Measurements from ENCODE around the gene SLC26A9.

Gene SLC26A9

GRCh38 chr1:205916541-205916940, 26.7 kb downstream of the SLC26A9 start:
- Histone ChIP-seq H3K9ac (no peak overlapping the region), H3K27ac (no peak overlapping the region), H2AFZ (no peak overlapping the region), H3K4me2 (ENCODE audit: low read length) (no peak overlapping the region), H3K4me1 (no peaks in the 10 kb centered on the region), H3K79me2 (no peaks in the 10 kb centered on the region), H3K36me3 (ENCODE audit: control insufficient read depth, insufficient read depth, low read length) (no peaks in the 10 kb centered on the region), H3K27me3 (ENCODE audit: control insufficient read depth, insufficient read depth, low read length) (no peaks in the 10 kb centered on the region), H3K4me3 (ENCODE audit: low read depth, low read length) (no peak overlapping the region), H3K9me3 (ENCODE audit: control insufficient read depth, low read length) (no peaks in the 10 kb centered on the region)
- TF ChIP-seq CTCF (IDR thresholded peaks at IDR 0.05), result no peak

GRCh38 chr1:205915354-205915990, 27.8 kb downstream of the SLC26A9 start:
- Histone ChIP-seq H3K4me1 (no peaks in the 10 kb centered on the region), H3K9me3 (ENCODE audit: control insufficient read depth, low read length) (no peaks in the 10 kb centered on the region), H3K4me3 (ENCODE audit: low read depth, low read length) (no peak overlapping the region), H3K4me2 (ENCODE audit: low read length) (no peak overlapping the region), H2AFZ (no peak overlapping the region), H3K27ac (no peak overlapping the region), H3K9ac (no peak overlapping the region), H3K27me3 (ENCODE audit: control insufficient read depth, insufficient read depth, low read length) (no peaks in the 10 kb centered on the region), H3K36me3 (ENCODE audit: control insufficient read depth, insufficient read depth, low read length) (no peaks in the 10 kb centered on the region), H3K79me2 (no peaks in the 10 kb centered on the region)
- no peak for TF ChIP-seq CTCF (IDR thresholded peaks at IDR 0.05)

GRCh38 chr1:205914730-205915129, 28.5 kb downstream of the SLC26A9 start:
- Histone ChIP-seq H3K4me2 (ENCODE audit: low read length) (no peak overlapping the region), H3K9ac (no peak overlapping the region), H3K9me3 (ENCODE audit: control insufficient read depth, low read length) (no peaks in the 10 kb centered on the region), H3K36me3 (ENCODE audit: control insufficient read depth, insufficient read depth, low read length) (no peaks in the 10 kb centered on the region), H3K4me3 (ENCODE audit: low read depth, low read length) (no peak overlapping the region), H3K27ac (no peak overlapping the region), H3K4me1 (no peaks in the 10 kb centered on the region), H3K27me3 (ENCODE audit: control insufficient read depth, insufficient read depth, low read length) (no peaks in the 10 kb centered on the region), H3K79me2 (no peaks in the 10 kb centered on the region), H2AFZ (no peak overlapping the region)
- TF ChIP-seq CTCF (IDR thresholded peaks at IDR 0.05), result no peak

- Histone ChIP-seq H3K4me2 (ENCODE audit: low read length) (no peak overlapping the region), H3K9ac (no peak overlapping the region), H3K9me3 (ENCODE audit: control insufficient read depth, low read length) (no peaks in the 10 kb centered on the region), H3K79me2 (no peaks in the 10 kb centered on the region), H3K36me3 (ENCODE audit: control insufficient read depth, insufficient read depth, low read length) (no peaks in the 10 kb centered on the region), H3K4me1 (no peaks in the 10 kb centered on the region), H3K27me3 (ENCODE audit: control insufficient read depth, insufficient read depth, low read length) (no peaks in the 10 kb centered on the region), H3K4me3 (ENCODE audit: low read depth, low read length) (no peak overlapping the region), H3K27ac (no peak overlapping the region), H2AFZ (no peak overlapping the region)
- no peak for TF ChIP-seq CTCF (IDR thresholded peaks at IDR 0.05)
These were observed 29.1 kb downstream of the SLC26A9 start for GRCh38 chr1:205914155-205914507.

GRCh38 chr1:205913451-205914154, 29.7 kb downstream of the SLC26A9 start:
- no peaks in the 10 kb centered on the region for H3K36me3 ChIP-seq (ENCODE audit: control insufficient read depth, insufficient read depth, low read length)
- H3K9me3 ChIP-seq (ENCODE audit: control insufficient read depth, low read length), result no peaks in the 10 kb centered on the region
- no peak overlapping the region for H3K4me2 ChIP-seq (ENCODE audit: low read length)
- no peaks in the 10 kb centered on the region for H3K4me1 ChIP-seq
- H3K9ac ChIP-seq, result no peak overlapping the region
- H3K79me2 ChIP-seq, result no peaks in the 10 kb centered on the region
- no peak overlapping the region for H3K27ac ChIP-seq
- no peak overlapping the region for H2AFZ ChIP-seq
- no peak overlapping the region for H3K4me3 ChIP-seq (ENCODE audit: low read depth, low read length)
- TF ChIP-seq CTCF (IDR thresholded peaks at IDR 0.05), result no peak
- H3K27me3 ChIP-seq (ENCODE audit: control insufficient read depth, insufficient read depth, low read length), result no peaks in the 10 kb centered on the region
